Activated CD4-positive, alpha-beta T cell treated with anti-CD3 and anti-CD28 coated beads, Interleukin-10, Interleukin-2, amounts not matched to agents 100 ng/mL and 50 ng/mL, durations not matched to agents 16 hours and 8 hours (primary cell): Measurements from ENCODE around the gene TOMM70.
A peak's percentile ranks its signal among the peaks of the same experiment; 100 is the strongest.

Experiments used
- DNase-seq: peaks from one replicate; pipeline ENCODE4 v3.0.0-alpha.2; 2020

Gene TOMM70

DNA sequence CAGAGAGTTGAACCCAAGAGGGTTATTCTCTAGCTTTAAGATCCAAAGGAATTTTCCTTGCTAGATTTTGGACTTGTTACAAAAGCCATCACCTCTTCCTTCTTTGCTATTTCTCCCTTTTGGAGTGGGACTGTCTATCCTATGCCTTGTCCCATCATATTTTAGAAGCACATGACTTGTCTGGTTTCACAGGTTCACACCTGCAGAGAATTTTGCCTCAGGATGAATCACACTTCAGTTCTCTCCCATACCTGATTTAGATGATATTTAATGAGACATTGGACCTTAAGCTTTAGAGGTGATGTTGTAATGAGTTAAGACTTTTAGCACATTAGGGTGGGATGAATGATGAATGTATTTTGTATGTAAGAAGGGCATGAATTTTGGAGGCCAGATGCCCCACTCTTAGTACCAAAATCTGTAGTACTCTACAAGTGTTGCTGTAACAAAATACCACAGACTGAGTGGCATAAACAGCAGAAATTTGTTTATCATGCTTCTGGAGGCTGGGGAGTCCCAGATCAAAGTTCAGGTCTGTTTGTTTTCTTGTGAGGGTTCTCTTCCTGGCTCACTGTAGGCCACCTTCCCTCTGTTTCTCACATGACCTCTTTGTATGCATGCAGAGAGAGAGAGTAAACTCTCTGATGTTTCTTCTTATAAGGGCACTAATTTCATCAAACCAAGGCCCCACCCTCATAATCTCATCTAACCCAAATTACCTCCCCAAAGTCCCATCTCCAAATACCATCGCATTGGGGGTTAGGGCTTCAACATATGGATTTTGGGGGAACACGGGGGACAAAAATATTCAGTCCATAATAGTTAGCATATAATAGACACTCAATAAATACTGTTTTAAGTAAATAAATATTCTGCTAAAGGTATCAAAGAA is 10.4 kb upstream of the TOMM70 start:
- no peak for DNase-seq

DNA sequence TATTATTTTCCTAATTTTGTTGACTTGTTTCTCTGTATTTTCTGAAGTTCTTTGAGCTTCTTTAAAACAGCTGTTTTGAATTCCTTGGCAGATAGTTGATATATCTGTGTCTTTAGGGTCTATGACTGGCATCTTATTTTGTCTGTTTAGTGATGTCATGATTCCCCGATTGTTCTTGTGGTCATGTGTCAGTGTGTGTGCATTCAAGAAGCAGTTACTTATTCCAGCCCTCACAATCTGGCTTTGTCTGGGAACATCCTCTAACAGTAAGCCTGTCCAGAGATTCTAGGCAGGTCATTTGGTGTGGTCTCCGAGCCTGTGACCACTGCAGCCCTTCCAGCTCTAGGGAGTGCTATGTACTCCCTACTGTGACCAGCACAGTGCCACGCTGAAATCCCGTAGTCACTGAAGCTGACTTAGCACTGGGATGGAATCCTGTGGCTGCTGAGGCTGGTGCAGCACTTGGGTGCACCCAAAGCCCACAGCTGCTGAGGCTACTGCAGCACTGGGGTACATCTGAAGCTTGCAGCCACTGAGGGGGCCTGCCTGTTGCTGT is 7.2 kb upstream of the TOMM70 start:
- DNase-seq, result no peak

DNA sequence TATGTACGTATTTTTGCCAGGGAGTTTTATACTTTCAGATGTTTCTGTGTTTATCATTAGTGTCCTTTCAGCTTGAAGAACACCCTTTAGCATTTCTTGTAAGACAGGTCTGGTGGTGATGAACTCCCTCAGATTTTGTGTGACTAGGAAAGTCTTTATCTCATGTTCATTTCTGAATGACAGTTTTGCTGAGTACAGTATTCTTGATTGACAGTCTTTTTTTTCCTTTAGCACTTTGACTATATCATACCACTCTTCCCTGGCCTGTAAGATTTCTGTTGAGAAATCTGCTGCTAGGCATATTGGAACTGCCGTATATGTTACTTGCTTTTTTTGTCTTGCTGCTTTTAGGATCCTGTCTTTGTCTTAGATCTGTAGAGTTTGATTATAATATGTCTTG is 6.3 kb upstream of the TOMM70 start:
- DNase-seq, result no peak

GRCh38 chr3:100404250-100404548 is 3.3 kb upstream of the TOMM70 start:
- no peak for DNase-seq

- peak; percentile 22 for DNase-seq
These were observed 2.7 kb upstream of the TOMM70 start for GRCh38 chr3:100403362-100404249.

DNA sequence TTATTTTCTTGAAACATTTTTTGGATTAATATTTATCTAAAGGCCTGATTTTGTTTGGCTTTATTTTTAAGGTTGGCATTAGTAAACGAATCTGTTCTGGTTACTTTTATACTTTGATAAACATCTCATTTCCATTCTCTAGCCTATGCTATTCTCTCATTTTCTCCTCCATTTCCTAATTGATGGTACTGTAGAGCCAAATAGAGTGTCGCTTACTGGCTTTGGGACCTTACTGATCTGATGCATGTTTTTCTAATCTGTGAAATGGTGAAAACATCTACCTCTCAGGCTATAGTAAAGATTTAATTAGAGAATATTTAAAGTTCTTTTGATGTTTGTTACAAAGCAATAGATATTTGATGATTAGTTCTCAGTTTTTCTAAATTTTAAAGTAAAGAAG is 2.0 kb upstream of the TOMM70 start:
- DNase-seq, result no peak

DNA sequence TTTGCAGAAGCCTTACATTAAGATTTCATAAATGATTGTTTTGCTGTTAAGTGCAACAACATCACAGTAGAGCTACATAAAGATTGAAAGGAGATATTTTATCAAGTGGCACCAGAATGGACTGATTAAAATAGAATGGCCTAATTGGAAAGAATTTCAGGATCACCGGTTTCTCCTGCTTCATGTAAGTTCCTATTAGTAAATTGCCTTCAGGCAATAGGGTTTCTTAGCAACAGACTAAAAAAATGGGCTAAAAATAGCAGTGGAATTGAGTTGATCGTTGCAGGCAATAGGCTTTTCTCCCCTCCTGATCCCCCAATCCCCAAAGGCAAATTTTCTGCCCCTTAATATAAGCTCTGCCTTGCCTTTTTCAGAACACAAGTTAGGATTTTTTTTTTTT is 1.4 kb upstream of the TOMM70 start:
- DNase-seq, result peak; percentile 10

DNA sequence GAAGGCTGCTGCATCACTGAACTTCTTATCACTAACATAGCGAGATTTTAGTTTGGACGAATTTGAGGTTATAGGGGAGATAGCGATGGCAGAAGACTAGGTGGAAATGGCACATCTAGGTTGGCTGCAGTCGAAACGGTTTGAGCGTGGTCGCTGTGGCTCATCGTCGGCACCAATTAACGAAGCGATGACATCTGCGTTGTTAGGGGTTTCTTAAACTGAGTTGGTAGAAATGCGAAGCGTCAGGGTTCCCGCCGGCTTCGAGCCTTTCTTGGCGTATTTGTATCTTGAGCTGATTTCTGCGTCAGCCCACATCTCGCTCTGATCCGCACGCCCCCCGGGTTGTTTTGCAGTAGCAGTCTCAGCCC is 769 bp upstream of the TOMM70 start:
- peak; percentile 57 for DNase-seq

DNA sequence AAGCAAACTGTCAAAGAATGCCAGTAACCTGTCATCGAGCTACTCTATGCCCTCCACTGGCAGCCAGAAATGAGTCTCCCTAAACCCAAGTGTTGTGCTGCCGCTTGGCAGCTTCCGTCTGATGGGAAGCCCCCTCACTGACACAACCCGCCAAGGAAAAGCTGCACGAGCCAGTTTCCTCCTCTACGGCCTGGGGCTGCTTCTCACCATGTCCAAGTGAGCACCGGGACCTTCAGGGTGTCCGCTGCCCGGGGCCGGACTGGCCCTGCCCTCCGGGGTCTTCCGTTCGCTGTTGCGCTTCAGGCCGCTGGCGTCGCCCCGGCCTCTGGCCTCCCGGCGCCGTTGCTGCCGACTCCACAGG is 490 bp downstream of the TOMM70 start:
- peak; percentile 69 for DNase-seq

DNA sequence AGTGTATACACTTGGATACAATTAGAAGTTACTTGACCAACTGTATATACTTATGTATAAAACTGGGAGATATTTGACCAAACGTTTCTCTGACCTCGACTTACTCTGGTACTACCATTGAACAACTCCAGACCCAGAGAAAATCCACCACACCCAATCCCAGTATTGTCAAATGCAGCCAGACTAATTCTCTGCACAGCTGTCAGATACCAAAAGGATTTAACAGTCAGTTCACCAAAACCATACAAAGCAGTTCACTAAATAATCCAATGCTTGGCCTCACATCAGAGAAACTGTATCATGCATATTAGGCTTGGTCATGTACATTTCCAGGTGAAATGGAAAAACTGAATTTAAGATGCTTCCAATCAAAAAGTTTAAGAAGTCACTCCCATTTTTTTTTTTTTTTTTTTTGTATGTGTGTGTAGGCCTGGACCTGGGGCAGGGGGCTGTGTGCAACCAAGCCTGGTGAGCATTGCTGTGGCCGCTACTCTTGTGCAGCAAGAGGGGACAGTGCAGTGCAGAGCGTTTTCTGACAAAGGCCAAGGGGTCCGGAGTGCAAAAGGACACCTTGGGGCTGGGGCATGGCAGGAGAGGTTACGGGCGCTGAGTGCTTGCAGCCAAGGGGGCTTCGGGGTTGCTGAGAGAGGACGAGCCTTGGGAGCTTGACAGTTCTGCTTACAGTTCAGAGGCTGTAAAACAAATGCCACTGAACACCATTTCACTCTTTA is 1.4 kb downstream of the TOMM70 start:
- no peak for DNase-seq

- DNase-seq, result no peak
These were observed 3.9 kb downstream of the TOMM70 start for GRCh38 chr3:100396967-100397366.

DNA sequence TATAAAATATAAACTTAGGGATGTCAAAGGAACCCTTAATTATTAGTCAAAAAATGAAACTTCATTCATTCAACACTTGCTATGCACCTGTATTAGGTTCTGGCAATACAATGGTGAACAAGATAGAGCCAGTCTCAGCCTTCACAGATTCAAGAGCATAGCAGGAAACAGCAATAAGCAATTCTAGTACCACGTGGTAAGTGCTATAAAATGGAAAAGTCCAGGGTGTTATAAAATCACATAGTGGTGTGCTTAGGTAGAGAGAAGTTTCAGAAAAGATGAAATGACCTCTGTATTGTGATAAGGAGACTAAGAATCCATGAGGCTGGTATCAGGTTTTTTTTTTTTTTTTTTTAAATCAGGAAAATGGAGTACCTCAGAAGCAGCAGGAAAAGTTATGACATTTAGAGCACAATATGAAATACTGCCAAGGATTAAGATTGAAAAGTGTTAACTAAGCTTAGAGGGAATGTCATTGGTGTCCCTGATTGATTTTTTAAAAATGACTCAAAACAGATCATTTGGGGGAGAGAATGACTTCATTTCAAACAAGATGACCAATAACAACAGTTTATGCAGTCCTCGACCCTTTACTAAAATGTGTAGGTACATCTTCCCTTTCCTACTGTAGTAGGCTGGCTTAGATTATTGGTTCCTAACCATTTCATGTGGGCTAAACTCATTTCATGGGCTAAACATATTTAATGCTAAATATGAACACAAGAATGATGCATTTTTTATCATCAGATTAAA is 5.0 kb downstream of the TOMM70 start:
- peak; percentile 56 for DNase-seq

- DNase-seq, result no peak
These were observed 11.9 kb downstream of the TOMM70 start for GRCh38 chr3:100389025-100389424.

DNA sequence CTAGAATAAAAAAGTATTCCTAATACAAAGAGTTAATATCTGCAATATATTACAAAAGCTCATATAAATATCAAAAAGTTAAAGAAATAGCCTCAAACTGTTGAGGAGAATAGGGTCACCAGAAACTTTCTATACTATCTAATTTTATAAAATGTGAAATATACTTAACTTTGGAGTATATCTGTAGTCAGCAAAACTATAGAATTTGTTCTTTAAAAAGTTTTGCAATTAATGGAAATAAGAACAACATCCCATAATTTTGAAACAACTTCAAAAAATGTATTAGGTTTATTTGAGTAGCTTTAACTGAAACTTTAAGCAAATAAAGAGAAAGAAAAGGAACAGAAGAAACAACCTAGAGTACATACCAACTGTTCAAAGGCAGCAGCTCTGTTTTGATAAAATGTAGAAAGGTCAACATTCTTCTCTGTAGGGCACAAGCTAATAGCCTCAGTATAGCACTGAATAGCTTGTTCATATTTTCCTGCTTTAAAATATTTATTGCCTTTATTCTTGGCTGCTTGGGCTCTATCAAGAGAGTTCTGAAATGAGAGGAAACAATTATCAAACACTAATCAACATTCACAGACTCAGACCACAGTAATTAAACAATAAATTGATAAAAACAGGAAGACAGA is 14.3 kb downstream of the TOMM70 start:
- no peak for DNase-seq

GRCh38 chr3:100384733-100385525 is 16.0 kb downstream of the TOMM70 start:
- DNase-seq, result no peak

DNA sequence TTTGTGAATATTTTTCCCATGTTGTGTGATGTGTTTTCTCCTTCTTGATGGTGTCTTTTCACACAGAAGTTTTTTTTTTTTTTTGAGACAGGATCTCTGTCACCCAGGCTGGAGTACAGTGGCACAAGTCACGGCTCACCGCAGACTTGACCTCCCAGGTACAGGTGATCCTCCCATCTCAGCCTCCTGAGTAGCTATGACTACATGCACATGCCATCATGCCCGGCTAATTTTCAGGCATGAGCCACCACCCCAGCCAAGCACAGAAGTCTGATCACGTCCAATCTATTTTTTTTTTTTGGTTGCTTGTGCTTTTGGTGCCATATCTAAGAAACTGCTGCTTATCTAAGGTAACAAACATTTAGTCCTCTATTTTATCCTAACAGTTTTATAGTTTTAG is 24.6 kb downstream of the TOMM70 start:
- no peak for DNase-seq

DNA sequence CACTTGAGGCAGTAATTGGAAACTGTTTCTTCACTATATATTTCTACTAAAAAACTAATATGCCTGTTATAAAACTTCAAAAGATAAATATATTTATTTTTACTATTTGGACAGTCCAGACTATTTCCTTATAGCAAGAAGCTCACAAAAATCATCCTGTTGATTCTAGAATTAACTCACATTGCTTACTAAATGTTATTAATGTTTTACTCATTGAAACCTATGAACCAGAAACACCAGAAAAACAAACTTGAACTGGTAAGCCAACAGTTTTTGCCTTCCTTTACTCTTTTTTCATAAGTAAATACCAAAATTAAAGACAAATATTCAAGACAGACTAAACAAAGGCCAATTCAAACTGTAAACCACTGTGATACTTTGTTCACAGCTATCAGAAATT is 26.4 kb downstream of the TOMM70 start:
- DNase-seq, result no peak

DNA sequence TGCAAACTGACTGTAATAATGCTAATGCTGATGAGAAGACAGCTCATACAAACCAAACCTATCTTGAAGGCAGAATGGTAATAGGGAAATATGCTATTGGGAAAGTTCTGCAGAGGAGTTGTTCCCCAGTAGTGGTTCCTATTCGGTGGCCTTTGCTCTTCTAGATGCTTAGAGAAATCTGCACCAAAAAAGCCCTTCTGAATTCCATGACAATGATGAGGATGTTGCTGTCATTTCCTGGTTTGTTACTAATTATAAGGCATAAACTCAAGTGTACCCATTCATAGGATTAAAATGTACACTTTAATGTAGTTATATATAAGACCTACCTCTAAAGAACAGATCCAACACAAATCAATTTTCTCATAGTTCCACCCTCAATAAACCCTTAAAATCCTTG is 30.1 kb downstream of the TOMM70 start:
- DNase-seq, result no peak

DNA sequence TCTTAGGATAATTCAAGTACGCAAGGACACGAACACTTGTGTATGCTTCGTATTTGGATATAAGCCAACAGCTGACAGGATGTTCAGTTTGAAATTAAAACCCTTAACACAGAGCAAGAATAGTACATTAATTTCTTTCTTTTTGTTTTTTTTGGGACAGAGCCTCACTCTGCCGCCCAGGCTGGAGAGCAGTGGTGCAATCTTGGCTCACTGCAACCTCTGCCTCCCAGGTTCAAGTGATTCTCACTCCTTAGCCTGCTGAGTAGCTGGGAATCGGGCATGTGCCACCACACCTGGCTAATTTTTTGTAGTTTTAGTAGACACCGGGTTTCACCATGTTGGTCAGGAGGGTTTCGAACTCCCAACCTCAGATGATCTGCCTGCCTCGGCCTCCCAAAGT is 32.4 kb downstream of the TOMM70 start:
- DNase-seq, result no peak

DNA sequence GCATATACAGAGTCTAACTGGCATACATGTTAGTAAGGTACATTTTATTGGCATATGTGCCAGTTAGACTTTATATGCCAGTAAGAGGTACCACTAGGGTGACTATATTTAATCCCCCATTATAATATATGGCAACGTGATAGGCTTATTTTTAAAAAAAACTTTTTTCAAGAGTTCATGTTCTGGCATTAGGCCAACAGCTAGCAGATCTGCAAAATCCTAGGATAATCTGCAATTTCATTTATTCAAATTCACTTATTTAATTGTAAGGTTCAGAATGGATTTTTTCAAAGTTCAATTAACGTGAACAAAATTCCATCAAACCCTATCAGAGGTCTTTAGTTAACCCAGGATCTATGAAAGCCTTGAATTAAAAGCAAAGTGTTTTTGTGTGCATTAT is 34.5 kb downstream of the TOMM70 start:
- DNase-seq, result no peak

GRCh38 chr3:100364421-100364820 is 36.5 kb downstream of the TOMM70 start:
- no peak for DNase-seq
